Right renal pelvis (tissue), 4 donors: ENCODE measurements around the gene ELAVL4. TPM values are rescaled to one million over a fixed set of nuclear protein-coding genes. Genes with fewer than 3 reads are reported as not detected.

Experiments
- DNase-seq, 4 donors: peaks; one replicate each; pipeline ENCODE4 v3.0.0-alpha.2; 2013; ENCODE audit warnings: low read depth in 4 of 4, low spot score in 3 of 4, missing footprints in 1 of 4
- polyA plus RNA-seq, 4 donors: library from polyadenylated mRNA; unstranded; fragments of 120-200 nt; gene quantifications; one replicate each; pipeline ENCODE4 v1.2.1, GENCODE V29; 2013; ENCODE audit not compliant: insufficient read length in 4 of 4

The ELAVL4 gene
- 1 to 10 TPM; 2.5 to 4.1 (median 3.9) TPM for polyA plus RNA-seq

DNA sequence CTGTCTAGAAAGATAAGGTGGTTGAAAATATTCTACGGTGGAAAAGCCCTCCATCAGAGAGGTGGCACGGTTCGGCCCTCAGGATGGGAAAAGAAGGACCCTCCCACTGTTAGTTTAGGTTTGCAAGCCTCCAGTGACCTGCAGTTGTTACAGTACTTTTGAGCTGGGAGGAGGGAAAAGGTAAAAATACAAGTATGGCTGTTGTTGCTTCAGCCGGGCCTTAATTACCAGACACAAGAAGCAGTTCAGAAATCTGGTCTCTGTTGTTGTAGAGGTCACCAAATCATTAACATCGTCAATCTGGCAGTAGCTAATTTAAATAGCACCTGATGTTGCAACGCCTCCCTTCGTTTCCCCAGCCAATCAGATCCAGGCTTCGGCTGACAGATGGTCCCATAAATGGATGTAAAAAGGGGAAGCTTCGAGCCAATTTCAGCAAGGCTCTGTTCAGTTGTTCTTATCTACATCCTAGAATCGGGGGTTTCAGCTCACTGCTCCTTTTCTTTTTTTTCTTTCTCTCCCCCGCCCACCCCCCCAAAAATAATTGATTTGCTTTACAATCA is at the start of gene ELAVL4:
Gene ELAVL4, plus strand, starts transcription at position 424 of the 563 bp plus-strand sequence. CDS start 270 bp downstream, outside the sequence.
- no peak for DNase-seq

DNA sequence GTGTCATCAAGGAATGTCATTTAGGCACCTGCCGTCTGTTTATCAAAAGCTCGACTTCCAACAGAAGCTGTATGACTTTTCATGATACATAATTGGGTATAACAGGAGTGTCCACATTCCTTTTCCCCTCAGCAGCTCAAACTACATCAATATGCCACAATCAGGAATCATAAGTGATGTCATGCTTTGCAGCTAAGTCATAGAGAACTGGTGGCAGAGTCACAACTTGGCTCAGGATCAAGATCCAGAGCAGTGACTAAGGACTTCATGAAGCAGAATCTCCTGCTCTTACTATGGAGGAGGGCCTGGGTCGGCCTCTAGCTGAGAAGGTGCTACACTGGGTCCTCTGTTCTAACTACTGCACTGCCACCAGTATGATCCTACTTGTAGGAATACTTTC is 48.4 kb upstream of the ELAVL4 start:
- DNase-seq, result no peak

DNA sequence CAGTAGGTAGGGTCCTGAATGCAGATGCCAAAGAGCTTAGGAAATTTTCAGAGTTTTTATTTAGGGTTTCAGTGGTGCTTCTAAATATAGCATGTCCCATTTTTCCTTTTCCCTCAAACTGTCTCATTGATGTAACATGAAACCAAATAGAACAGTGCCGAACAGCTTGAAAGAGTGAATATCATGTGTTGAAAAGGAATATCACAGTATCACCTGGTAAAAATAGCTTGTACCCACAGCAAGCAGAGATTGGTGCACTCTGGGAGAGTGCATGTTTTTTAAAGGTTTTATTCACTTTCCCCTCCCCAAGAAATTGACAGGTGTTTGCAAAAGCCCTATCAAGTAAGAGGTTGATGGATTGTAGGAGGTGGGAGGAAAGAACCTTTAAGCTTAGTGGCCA is 41.9 kb upstream of the ELAVL4 start:
- no peak for DNase-seq

DNA sequence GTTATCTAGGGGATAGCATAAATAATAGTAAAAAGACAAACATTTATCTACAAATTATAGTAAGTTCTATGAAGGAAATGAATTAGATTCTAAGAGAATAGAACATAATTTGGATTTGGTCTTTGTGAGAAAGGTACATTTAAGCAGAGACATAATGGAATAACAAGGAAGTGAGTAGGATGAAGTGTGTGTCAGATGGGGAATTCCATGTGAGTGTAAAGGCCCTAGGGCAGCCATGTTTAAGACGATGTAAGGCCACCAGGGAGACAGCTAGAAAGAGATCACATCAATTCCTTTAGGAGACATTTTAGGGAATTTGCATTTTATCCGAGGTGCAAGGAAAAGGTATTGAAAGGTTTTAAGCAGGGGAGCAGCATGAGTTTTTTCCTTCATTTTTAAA is 33.8 kb upstream of the ELAVL4 start:
- no peak for DNase-seq

DNA sequence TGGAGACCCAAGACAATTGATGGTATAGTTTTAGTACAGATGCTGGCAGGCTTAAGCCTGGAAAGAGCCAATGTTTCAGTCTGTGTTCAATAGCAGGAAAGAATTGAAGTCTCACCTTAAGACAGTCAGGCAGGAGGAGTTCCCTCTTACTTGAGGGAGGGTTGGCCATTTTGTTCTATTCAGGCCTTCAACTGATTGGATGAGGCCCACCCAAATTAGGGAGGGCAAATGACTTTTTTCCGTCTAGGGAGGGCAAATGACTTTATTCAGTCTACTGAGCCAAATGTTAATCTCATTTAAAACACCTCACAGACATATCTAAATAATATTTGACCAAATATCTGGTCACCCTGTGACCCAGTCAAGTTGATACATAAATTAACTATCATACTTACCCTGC is 31.4 kb upstream of the ELAVL4 start:
- no peak for DNase-seq

DNA sequence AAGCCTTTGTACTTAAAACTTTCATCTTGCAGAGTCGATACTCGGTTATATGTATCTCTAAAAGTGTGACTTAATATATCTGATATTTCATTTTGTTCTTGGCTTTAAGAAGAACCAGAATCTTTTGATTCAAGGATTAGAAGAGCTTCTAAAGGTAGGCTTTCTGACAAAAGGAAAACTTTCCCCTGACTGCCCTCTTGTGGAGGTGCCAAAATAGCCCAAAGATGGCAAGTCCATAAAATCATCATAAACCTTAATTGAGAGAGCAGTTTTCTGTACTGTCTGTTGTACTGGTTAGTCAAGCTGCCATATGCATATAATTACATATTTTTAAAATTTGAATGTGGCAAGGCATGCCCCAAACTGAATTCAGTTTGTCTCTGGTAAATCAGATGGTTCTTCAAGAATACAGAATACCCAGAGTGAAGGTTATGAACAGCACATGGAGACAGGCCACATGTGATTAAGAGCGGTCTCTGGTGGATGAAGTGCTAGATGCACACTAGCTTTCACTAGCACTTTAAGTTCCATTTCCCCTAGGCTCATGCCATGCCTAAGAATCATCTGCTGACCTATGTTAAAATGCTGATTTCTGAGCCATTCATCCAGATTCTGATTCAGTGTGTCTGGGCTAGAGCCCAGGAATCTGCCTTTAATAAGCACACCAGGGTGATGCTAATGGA is 27.7 kb upstream of the ELAVL4 start:
- DNase-seq, result peak in 1 of 4 donors; percentile 7

DNA sequence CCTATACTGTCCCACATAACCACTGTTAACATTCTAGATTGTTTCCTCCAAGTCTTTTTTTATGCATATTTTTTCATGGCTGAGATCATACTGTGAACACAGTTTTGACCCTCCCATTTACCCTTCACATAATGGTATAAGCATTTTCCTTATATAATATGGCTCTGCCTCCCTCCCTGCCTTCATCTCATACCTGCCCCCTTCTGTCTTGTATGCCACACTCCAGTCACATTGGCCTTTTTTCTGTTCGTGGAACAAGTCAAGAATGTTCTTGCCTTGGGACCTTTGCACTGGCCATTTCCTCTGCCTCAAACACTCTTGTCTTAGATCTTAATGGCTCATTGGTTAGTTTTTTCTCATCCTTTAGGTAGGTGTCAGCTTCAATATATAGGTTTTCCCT is 24.3 kb upstream of the ELAVL4 start:
- DNase-seq, result no peak

DNA sequence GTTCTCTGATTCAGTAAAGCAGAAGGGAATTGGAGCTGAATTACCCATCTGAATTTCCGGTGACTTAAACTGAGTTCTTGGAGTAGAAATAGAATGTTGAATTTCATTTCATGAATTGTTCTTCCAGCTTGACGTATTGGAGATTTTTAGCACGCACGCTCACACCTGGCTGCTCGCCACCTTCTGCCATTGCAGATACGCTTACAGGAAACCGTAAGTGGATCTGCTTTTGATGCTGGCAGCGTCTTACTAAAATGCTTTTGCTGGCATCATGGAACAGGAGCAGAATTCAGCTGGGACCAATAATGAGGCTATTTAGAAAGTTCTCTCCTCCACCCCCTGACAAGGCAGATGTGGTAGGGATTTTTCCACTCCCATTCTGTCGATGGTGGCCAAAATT is 17.7 kb upstream of the ELAVL4 start:
- no peak for DNase-seq

DNA sequence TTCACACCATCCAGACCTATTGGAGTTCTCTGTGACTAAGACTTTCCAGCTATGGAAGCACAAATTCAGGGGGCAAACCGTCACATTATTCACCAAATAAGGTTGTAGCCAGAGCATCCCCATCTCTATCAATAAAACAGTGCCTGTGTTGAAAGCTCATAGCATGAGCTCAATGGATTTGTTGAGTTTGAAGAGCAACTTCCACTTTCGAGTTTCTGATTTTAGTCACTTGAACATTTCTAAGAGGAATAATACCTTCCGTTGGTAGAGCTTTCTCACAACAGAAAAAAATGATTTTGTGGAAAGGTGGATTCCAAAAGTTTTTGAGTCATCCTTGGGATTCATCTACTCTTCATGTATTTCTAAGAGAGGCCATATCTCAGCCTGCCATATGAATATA is 13.0 kb upstream of the ELAVL4 start:
- no peak for DNase-seq

DNA sequence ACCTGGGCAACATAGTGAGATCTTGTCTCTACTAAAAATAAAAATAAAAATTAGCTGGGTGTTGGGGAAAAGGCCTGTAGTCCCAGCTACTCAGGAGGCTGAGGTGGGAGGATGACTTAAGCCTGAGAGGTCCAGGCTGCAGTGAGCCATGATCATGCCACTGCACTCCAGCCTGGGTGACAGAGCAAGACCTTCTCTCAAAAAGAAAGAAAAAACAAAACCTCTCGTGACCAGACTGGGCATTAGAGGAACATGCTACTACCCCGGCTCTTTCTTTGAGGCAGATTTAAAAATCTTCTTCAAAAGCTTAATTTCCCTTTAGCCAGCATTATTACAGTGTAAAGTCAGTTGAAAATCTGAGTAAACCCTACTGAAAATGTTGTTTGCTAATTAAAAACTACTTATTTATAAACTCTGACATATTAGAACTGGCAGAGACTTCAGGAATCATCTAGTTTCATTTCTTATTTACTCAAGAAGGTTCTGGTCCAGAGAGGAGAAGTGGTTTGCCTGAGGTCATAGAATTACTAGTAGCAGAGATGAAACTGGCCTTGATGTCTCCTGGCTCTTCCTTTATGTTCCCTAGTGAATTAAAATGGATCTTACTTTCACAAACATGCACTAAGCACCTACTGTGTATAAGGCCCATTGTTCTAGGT is 11.6 kb upstream of the ELAVL4 start:
- DNase-seq, result no peak

DNA sequence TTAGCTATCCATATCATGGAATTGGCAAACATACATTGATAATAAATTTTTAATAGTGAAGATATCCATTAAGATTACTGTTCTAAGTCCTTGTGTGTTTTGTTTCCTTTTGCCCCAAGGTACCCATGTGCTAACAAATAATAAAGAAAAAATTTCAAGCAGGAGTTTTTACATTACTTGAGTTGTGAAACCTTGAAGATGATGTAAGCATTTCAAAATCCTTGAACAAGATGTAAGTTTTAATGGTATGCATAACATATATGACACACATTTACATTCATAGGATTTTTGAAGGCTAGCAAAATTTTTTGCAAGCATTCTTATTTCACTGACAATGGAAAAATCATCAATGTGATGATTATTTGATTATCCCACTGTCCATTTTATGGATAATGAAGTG is 10.9 kb upstream of the ELAVL4 start:
- no peak for DNase-seq

DNA sequence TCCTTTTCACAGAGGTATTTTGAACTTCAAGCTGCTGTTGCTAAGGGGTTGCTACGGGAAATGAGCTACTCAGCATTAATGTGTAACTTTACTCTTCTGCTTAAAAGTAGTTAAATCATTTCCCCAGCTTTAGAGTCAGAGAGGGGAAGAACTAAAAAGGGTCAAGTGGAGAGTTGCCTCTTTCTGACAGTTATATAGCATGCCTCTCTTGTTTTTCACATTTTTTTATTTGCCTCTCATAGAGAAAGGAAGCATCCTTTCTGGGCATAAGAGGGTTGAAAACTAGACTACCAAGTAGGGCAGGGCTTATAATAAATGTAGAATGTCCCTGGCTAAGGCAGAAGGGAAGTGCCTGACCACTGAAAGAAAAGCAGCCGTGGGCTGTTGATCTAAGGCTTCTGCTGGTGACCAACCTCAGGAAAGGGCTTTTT is 10.1 kb upstream of the ELAVL4 start:
- DNase-seq, result peak in 1 of 4 donors; percentile 29

DNA sequence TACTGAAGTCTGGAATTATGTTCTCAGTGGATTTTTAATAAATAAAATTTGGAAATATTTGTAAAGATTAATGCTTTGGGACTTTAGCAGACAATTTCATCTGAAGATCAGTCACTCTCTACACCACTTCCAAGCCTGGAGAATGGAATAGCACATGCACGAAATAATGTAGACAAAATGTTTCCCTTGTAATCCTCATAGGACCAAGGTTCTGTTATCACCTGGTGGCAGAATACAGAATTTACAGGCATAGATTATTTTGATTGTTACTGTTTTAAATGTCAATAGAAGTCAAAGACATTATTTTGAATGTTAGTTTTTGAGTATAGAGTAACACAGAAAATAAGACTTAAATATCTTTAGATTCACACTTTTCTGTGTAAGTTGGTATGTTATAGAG is 9.1 kb upstream of the ELAVL4 start:
- DNase-seq, result no peak

DNA sequence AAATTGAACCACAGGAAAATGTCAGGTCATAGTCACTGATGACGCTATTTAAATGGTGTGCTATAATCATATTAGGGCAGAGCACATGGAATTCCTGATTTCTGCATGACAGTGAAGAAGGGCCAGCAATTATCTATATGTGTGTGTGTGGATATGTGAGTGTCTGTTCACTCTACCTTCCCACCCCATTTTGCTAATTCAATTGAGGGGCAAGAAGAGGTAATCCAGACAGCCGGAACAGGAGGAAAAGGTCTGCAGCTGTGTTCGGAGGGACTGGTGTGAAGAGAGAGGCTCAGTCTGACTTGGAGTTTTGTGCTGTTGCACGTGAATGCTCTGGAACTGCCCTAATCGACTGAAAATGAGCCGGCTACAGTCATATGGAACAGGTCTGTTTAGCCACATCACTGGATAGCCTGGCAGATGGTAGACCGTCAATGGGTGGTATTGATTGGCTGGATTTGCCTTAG is 5.1 kb upstream of the ELAVL4 start:
- no peak for DNase-seq

DNA sequence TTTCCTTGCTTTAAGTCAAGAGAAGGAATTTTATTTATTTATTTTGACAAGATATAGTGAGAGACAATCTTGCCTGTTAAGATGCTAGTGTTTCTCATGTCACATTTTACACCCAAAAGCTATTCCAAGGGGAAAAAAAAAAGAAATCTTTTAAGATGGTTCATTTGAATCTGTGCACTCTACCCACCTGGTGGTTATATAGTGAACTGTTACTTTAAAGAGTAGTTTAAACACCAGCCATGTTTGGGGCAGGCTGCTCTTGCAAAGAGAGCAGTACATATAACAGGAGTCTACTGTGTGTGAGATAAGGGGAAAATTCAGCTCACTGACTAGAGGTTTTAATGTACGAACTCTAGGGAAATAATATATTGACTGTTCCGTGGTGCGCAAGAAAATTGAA is 3.3 kb upstream of the ELAVL4 start:
- DNase-seq, result no peak

DNA sequence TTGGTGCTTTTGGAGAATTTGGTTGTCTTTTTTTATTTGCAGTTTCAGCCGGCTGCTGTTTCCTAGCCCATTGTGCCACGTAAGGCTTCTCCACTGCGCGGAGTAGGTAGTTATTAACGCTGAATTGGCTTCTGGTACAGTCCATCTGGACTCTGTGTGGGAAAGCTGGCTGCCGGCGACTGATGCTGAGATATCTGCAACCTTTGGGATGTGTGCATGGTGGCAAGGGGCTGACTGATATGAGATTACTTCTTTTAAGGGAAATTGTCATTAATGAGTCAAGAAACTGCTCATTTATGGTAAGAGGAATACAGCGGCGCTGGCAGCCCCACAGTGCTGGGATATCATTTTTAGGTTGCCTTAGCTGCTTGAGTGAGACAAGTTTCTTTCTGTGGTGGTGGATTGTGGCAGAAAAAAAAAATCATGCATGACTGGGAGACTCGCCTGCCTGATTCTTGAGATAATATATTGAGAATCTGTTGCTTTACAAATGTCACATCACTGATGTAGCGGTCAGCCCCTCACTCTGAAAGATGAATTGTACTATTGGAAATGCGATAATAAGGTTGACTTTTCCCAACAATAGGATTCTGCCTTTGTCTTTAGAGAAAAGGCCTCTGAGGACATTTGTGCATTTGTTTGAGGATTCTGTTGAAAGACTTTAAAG is 2.5 kb upstream of the ELAVL4 start:
- DNase-seq, result no peak

DNA sequence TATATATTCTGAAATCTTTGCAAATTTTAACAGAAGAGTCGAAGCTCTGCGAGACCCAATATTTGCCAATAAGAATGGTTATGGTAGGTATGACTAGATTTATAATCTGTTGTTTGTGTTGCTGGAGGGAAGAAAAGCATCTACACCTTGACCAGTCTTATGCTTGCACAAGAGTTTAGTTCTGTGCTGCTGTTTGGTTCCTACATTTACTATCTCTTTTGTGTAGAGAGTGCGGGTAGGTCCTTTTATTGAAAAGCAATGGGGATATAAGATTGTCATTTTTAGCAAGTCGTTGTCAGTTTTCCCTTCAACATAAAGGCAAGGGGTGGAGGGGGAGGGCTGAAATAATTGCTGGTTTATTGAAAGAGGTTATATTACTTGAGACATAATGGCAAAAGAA is 396 bp downstream of the ELAVL4 start:
- no peak for DNase-seq

DNA sequence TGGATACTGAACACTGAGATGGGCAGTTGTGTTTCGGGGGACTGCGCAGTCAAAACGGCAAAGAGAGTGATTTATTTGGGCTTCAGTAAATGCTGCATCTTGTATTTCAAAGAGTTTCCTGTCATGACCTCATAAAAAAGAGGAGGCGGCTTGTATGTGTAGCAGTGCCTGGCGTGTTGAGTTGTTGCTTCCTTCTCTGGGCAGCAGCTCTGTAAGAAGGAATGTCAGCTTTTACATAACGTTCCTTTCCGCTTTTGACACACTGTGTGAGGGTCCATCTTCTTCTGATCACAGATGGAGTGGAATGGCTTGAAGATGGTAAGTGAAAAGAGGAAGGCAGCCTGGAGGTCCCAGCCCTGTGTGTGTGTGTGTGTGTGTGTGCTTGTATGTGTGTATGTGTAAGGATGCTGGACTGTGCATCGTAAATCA is 941 bp downstream of the ELAVL4 start:
- DNase-seq, result peak in 3 of 4 donors; percentile 28 to 57 (median 43)

DNA sequence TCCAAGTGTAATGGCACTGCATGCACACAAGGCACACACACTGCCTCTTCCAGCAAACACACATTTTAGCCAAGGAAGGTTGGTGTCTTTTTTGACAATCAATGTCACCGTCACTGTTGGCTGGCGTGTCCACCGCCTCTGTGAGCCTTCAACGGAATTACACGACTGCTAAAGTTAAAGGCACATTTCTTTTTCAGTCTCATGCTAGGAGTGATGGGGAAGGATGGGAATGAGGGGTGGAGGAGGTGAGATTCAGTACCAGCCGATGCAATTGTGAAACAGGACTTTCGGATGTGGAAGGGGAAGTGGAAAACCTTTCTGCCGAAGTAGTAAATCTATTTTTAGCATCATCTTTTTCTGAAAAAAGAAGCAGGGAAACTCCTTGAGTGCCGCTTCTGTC is 1.4 kb downstream of the ELAVL4 start:
- DNase-seq, result no peak

DNA sequence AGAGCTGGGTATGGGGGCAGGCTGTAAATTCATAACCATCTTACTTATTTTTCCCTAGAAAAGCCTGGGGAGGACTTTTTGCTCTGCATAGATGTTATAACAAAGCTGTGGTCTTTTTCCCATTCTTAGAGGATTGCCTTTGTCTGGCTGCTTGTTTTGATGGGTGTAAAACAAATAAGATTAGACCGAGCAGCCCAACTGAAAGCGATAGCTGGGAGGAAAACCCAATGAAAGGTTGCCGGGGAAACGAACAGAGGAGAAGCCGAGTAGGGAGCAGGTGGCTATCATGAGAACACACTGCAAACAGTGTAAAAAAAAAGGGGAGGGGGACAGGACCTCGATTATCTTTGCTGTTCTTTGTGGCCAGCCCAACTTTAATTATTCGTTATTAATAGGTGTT is 1.9 kb downstream of the ELAVL4 start:
- no peak for DNase-seq

DNA sequence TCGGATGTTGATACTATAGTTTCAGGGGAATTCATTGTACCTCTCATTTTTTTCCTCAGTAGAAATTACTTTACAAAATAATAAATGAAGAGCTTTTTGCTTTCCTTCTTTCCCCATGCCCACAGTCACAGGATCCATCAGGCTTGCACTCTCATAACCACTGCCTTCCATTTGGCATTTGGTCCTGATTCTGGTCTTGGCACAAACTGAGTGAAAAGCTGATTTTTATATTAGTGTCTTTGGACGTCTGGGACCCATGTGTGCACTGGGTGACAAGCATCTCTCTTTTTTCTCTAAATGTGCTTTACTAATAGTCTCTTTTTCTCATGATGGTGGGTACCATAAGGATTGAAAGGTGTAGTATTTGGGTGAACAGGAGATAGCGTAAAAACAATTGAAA is 2.8 kb downstream of the ELAVL4 start:
- no peak for DNase-seq
